ENCODE measurements around the gene SFRP2.

The SFRP2 gene

DNA sequence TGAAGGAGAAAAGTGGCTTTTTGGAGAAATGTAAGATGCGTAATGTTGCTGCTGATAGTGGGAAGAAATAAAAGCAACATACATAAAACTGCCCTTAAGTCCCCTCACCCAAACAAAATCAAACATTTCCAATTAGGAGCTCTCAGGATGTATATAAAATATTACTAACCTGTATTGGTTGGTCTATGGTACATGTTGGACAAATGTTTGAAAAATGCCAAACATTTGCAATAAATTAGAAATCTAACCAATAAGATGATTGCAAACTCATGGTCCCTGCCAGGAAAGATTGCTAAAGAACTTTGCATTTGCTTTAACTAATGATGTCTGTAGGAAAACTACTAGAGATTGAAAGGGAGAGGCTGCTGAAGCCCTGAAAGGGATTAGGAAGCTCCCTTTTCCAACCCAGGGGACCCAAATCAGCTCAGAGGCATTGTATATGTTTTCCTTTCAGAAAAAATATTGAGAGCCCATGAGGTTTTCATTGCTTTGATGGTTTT, 1.8 kb downstream of the SFRP2 start:
- no peak overlapping the region for H3K27ac ChIP-seq (replicated peaks)
- no peak for DNase-seq (ENCODE audit: low read depth in 1 of 2, low spot score in 1 of 2)
- no peak overlapping the region for H3K4me3 ChIP-seq (replicated peaks; ENCODE audit: insufficient read depth, low read length)
- H3K27me3 ChIP-seq (ENCODE audit: insufficient read depth, poor library complexity, severe bottlenecking) = peaks cover 77% of the 10 kb centered on the region
- TF ChIP-seq, protein P1, sequence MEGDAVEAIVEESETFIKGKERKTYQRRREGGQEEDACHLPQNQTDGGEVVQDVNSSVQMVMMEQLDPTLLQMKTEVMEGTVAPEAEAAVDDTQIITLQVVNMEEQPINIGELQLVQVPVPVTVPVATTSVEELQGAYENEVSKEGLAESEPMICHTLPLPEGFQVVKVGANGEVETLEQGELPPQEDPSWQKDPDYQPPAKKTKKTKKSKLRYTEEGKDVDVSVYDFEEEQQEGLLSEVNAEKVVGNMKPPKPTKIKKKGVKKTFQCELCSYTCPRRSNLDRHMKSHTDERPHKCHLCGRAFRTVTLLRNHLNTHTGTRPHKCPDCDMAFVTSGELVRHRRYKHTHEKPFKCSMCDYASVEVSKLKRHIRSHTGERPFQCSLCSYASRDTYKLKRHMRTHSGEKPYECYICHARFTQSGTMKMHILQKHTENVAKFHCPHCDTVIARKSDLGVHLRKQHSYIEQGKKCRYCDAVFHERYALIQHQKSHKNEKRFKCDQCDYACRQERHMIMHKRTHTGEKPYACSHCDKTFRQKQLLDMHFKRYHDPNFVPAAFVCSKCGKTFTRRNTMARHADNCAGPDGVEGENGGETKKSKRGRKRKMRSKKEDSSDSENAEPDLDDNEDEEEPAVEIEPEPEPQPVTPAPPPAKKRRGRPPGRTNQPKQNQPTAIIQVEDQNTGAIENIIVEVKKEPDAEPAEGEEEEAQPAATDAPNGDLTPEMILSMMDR (IDR thresholded peaks at IDR 0.05; ENCODE audit: insufficient read depth, low read length) = no peak
- TF ChIP-seq SPI1 (IDR thresholded peaks at IDR 0.05; ENCODE audit: borderline replicate concordance, low read depth) = no peak
- TF ChIP-seq GABPA (IDR thresholded peaks at IDR 0.05; ENCODE audit: low read depth) = no peak

- TF ChIP-seq, protein P2, sequence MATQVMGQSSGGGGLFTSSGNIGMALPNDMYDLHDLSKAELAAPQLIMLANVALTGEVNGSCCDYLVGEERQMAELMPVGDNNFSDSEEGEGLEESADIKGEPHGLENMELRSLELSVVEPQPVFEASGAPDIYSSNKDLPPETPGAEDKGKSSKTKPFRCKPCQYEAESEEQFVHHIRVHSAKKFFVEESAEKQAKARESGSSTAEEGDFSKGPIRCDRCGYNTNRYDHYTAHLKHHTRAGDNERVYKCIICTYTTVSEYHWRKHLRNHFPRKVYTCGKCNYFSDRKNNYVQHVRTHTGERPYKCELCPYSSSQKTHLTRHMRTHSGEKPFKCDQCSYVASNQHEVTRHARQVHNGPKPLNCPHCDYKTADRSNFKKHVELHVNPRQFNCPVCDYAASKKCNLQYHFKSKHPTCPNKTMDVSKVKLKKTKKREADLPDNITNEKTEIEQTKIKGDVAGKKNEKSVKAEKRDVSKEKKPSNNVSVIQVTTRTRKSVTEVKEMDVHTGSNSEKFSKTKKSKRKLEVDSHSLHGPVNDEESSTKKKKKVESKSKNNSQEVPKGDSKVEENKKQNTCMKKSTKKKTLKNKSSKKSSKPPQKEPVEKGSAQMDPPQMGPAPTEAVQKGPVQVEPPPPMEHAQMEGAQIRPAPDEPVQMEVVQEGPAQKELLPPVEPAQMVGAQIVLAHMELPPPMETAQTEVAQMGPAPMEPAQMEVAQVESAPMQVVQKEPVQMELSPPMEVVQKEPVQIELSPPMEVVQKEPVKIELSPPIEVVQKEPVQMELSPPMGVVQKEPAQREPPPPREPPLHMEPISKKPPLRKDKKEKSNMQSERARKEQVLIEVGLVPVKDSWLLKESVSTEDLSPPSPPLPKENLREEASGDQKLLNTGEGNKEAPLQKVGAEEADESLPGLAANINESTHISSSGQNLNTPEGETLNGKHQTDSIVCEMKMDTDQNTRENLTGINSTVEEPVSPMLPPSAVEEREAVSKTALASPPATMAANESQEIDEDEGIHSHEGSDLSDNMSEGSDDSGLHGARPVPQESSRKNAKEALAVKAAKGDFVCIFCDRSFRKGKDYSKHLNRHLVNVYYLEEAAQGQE (IDR thresholded peaks at IDR 0.05; ENCODE audit: insufficient replicate concordance, low read depth) = no peak
- no peak for TF ChIP-seq GABPA (IDR thresholded peaks at IDR 0.05; ENCODE audit: low read depth)
- TF ChIP-seq, protein P1 (IDR thresholded peaks at IDR 0.05; ENCODE audit: insufficient read depth, low read length) = peak; percentile 28
Observed at GRCh38 chr4:153785910-153786721, 2.8 kb downstream of the SFRP2 start.

GRCh38 chr4:153784166-153784699, 4.7 kb downstream of the SFRP2 start:
- no peak for DNase-seq (ENCODE audit: low read depth in 1 of 2, low spot score in 1 of 2)
- Histone ChIP-seq H3K27me3 (ENCODE audit: insufficient read depth, poor library complexity, severe bottlenecking) (peaks cover 57% of the 10 kb centered on the region), H3K4me3 (replicated peaks; ENCODE audit: insufficient read depth, low read length) (no peak overlapping the region), H3K27ac (replicated peaks) (no peak overlapping the region)
- TF ChIP-seq, protein P2 (IDR thresholded peaks at IDR 0.05; ENCODE audit: insufficient replicate concordance, low read depth) = no peak
- TF ChIP-seq POLR2AphosphoS5 (IDR thresholded peaks at IDR 0.05; ENCODE audit: low read depth) (no peak), GABPA (IDR thresholded peaks at IDR 0.05; ENCODE audit: low read depth) (no peak), SPI1 (IDR thresholded peaks at IDR 0.05; ENCODE audit: borderline replicate concordance, low read depth) (no peak)
- TF ChIP-seq, protein P1 (IDR thresholded peaks at IDR 0.05; ENCODE audit: insufficient read depth, low read length) = no peak

More at GRCh38 chr4:153785910-153786721, 2.8 kb downstream of the SFRP2 start:
- H3K27ac ChIP-seq (replicated peaks) = no peak overlapping the region
- peaks cover 69% of the 10 kb centered on the region for H3K27me3 ChIP-seq (ENCODE audit: insufficient read depth, poor library complexity, severe bottlenecking)
- DNase-seq (ENCODE audit: low read depth in 1 of 2, low spot score in 1 of 2) = no peak
- no peak overlapping the region for H3K4me3 ChIP-seq (replicated peaks; ENCODE audit: insufficient read depth, low read length)
